Activated naive CD4-positive, alpha-beta T cell treated with Interleukin-2 at 50 U/mL for 16 hours (primary cell): Measurements from ENCODE around the gene MRPS34.

Source experiments
- DNase-seq: peaks from one replicate; pipeline ENCODE4 v3.0.0-alpha.2; 2020

MRPS34 gene

DNA sequence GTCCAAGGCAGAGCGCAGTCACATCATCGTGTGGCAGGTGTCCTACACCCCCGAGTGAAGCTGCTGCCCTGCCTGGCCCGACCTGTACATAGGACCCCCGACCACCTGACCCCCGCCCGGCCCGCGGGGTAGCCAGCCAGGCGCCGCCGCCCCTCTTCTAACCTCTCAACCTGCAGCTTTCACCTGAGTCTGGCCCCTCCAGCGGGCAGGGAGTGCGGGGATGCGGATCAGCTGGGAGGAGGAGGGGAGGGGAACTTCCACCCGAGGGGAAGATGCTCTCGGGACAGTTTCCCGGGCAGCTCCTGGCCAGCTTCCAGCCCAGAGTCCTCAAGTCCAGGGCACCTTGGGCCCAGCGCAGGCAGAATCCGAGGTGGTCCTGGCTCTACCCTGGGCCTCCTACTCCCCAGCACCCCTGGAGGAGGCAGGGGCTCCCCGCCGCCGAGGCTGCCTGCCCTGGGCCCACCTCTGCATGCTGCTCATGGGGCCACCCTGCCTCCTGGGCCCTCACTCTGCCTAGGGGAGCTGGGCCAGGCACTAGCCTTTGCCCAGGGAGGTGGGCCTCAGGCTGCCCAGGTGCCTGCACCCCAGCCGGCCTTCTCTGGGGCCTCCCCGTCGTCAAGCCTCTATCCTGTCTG, 4.0 kb downstream of the MRPS34 start:
- DNase-seq: no peak

DNA sequence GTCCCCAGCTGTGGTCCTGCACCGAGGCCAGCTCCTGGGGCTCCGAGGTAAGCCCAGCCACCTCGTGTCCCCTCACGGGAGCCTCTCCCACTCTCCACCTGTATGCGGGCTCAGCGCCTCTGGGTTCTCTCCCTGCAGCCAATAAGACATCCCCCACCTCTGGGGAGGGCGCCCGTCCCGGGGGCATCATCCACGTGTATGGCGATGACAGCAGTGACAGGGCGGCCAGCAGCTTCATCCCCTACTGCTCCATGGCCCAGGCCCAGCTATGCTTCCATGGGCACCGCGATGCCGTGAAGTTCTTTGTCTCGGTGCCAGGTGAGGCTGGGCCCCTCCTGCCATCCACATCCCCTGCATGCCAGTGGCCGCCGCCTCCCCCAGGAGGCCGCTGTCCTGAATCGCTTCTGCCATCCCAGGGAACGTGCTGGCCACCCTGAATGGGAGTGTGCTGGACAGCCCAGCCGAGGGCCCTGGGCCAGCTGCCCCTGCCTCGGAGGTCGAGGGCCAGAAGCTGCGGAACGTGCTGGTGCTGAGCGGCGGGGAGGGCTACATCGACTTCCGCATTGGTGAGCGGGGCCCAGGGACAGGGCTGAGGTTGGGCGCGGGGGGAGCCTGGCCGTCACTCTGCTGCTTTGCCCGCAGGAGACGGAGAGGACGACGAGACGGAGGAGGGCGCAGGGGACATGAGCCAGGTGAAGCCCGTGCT, 4.7 kb downstream of the MRPS34 start:
- DNase-seq: no peak

DNA sequence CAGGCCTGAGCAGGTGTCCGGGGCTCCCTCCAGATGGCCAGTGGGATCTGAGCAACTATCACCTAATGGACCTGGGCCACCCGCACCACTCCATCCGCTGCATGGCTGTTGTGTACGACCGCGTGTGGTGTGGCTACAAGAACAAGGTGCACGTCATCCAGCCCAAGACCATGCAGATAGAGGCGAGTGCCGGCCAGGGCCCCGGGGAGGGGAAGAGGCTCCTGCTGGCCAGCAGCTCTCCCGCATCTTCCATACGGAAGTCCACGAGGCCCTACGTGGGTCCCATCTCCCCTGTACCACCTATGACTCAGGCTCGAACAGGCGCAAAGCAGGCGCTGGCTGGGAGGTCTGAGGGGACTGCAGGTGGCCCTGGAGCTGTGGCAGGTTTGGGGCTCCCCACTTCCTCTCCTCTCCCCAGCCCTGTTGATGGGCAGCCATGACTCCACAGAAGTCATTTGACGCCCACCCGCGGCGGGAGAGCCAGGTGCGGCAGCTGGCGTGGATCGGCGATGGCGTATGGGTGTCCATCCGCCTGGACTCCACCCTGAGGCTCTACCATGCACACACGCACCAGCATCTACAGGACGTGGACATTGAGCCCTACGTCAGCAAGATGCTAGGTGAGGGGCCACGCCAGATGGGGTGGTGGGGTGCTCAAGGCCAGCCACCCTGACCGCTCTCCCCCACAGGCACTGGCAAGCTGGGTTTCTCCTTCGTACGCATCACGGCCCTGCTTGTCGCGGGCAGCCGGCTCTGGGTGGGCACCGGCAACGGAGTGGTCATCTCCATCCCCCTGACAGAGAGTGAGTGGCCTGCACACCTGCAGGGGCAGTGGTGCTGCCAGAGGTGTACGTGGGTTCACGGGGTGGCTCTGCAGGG, 5.6 kb downstream of the MRPS34 start:
- DNase-seq: no peak

DNA sequence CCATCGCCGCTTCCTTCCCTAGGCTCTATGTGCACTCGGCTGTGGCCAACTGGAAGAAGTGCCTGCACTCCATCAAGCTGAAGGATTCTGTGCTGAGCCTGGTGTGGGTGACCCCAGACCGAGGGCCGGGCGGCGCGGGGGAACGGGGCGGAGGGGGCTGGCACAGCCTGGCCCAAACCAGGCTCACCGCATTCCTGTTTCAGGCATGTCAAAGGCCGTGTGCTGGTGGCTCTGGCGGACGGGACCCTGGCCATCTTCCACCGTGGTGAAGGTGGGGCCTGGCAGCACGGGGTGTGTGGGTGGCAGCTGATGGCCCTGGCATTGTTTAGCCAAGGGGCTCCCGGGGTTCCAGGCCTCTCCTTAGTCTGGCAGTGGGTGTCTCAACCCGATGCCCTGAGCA, 6.2 kb downstream of the MRPS34 start:
- no peak for DNase-seq

DNA sequence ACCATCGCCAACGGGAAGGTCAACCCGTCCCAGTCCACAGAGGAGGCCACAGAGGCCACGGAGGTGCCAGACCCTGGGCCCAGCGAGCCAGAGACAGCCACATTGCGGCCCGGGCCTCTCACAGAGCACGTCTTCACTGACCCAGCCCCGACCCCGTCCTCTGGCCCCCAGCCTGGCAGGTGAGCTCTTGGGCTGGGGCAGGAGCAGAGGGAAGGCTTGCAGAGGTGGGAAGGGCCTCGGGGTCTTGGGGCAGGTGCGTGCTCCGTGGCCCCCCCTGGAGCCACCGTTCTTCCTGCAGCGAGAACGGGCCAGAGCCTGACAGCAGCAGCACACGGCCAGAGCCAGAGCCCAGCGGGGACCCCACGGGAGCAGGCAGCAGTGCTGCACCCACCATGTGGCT, 6.7 kb downstream of the MRPS34 start:
- no peak for DNase-seq

DNA sequence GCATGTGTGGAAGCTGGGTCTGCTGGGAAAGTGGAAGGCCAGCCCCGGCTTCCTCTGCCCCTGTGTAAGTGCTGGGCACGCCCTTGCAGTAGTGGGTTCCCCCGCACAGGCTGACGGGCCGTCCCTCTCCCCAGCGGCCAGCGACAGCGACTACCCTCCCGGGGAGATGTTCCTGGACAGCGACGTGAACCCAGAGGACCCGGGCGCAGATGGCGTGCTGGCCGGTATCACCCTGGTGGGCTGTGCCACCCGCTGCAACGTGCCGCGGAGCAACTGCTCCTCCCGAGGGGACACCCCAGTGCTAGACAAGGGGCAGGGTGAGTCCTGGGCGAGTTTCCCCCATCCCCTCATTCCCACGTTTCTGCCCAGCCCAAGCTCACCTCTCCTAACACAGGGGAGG, 7.1 kb downstream of the MRPS34 start:
- no peak for DNase-seq

DNA sequence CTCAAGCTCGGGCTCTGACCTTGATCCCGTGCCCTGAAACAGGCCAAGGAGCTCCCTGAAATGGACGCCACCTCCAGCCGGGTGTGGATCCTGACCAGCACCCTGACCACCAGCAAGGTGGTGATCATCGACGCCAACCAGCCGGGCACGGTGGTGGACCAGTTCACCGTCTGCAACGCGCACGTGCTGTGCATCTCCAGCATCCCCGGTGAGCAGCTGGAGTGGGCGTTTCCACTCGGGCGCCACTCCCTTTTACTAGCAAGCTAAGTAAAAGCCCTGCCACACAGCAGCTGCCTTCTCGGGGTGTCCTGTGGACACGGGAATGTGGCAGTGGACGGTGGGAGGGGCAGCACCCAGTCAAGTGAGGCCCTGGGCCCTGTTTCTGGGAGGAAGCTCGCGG, 8.0 kb downstream of the MRPS34 start:
- no peak for DNase-seq

DNA sequence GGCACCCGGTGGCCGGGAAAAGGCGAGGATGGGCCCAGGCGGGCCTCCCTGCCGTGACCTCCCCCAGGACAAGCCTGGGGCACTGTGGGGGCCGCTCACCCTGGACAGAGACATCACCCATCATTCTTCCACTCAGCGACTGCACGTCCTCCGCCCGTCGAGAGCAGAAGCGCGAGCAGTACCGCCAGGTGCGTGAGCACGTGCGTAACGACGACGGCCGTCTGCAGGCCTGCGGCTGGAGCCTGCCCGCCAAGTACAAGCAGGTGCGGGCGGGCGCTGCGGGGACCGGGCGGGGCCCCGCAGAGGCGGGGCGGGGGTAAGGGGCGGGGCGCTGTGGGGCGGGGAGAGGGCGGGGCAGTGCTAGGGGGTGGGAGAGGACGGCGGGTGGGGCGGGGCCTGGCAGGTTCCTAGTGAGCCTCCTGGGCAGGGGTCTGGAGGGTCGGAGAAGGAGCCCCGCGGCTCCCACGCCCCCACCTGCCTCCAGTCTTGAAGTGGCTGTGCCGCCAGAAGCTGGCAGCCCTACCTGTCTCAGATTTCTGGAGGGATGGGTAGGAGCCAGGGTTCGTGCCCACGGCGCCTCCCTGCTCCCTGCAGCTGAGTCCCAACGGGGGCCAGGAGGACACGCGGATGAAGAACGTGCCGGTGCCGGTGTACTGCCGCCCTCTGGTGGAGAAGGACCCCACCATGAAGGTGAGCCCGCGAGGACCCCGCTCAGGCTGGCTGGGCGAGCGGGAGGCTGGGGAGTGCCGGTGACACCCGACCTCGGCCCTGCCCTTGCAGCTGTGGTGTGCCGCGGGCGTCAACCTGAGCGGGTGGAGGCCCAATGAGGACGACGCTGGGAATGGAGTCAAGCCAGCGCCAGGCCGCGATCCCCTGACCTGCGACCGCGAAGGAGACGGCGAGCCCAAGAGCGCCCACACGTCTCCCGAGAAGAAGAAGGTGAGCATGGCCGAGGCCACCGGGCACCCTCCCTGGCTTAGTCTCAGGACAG, 9.1 kb downstream of the MRPS34 start:
- no peak for DNase-seq

DNA sequence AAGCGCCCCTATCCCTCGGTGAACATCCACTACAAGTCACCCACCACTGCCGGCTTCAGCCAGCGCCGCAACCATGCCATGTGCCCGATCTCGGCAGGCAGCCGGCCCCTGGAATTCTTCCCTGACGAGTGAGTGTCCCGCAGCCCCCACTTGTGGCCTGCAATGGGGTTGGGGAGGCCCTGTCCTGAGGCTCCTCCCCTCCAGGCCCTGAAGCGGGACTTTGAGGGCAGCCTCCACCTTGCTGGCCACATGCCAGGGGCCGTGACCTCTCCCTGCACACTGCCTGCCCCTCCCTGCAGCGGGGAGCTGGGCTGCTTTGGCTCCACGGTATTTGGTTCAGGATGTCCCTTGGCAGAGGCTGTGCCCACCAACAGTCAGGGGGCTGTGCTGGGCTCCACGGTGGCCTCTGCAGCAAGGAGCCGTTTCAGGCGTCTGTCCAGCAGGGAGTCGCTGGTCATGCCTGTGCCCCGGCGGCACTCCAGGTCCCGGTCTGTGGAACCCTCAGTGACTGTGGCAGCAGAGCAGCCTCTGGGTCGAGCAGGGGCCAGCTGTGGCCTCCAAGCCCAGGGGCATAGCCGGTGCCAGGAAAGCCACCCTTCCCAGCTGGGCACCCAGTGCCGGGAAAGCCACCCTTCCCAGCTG, 9.9 kb downstream of the MRPS34 start:
- DNase-seq: no peak

DNA sequence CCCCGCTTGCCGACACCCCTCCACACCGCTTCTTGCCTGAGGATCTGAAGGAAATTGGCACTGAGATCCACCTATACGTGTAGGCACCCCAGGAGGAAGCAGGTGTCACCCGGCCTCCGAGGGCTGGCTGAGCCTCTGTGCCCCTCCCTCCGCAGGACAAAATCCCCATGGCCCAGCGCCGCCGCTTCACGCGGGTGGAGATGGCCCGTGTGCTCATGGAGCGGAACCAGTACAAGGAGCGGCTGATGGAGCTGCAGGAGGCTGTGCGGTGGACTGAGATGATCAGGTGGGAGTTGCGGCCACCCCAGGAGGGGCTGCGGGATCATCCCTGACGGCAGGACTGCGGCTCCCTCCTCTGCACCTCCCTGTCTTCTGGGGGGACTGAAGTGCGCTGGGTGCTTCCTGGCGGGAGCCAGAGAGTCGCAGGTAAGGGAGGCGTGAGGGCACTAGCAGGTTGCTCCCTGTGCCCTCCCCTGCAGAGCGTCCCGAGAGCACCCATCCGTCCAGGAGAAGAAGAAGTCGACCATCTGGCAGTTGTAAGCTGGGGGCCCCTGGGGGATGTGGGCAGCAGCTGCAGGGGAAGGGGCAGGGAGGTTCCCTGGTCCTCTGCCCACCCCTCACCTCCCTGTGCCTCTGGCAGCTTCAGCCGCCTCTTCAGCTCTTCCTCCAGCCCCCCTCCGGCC, 10.6 kb downstream of the MRPS34 start:
- DNase-seq: no peak

DNA sequence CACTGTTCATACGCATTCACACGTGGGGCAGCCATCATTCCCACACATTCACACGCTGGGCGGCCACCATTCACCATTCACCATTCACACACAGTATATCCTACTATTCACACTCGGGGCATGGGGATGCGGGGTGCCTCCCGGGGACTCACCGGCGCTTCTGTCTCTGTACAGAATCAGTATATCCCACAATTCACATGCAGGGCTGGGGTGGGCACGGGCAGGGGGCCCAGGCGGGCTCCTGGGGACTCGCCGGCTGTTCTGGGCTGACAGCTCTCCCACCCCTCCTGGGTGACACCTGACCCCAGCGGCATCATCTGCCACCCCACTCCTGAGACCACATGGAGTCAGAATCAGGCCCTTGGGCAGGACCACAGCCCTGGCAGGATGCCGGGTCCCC, 11.2 kb downstream of the MRPS34 start:
- DNase-seq: no peak

DNA sequence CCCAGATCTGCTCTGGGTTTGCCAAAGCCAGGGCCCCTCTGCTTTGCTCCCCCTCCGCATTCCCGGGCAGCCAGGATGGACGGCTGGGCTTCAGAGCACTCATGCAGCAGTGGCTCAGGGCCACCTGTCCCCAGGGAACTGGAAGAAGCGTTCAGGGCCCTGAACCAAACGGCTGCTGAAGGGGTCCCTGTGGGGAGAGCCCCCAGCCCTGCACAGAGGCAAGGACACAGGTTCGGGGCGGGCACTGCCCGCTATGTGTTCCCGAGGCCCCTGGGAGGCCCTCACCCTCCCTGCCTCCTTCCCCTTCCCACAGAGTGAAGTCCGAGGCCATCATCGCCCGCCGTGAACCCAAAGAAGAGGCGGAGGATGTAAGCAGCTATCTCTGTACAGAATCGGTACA, 12.0 kb downstream of the MRPS34 start:
- no peak for DNase-seq

DNA sequence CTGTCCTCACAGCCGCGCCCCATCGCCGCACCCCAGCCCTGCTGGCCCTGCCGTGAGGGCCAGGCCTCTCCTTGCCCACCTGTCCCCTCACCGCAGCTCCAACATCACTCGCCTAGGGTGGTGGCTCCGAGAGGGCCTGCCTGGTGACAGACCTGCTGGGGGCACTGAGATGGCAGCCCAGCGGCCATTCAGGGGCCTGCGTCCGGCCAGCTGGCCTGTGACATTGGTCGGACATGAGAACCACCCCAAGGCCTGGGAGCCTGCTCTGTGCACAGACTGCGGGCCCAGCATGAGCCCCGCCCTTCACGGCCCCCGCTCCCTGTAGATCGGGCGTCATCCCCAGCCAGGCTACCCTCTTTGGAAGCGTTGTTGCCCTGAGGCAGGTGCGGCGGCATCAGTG, 13.4 kb downstream of the MRPS34 start:
- DNase-seq: no peak

DNA sequence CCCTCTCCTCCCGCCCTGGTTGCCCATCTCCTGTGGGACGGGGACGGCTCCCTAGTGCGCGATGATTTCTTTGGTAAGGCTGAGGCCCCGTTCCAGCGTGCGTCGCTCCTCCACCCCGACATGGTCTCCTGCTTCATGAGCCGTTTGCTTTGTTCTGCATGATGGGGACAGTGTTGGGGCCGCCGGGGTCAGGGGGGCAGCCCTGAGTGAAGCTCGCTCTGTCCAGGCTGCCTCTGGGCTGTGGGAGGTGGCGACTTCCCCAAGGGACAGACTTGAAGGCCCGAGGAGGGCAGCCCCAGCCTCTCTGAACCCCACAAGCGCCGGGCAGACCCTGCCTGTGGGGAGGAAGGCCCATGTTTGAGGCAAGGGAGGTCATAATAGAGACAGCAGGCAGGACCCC, 14.0 kb downstream of the MRPS34 start:
- DNase-seq: no peak

DNA sequence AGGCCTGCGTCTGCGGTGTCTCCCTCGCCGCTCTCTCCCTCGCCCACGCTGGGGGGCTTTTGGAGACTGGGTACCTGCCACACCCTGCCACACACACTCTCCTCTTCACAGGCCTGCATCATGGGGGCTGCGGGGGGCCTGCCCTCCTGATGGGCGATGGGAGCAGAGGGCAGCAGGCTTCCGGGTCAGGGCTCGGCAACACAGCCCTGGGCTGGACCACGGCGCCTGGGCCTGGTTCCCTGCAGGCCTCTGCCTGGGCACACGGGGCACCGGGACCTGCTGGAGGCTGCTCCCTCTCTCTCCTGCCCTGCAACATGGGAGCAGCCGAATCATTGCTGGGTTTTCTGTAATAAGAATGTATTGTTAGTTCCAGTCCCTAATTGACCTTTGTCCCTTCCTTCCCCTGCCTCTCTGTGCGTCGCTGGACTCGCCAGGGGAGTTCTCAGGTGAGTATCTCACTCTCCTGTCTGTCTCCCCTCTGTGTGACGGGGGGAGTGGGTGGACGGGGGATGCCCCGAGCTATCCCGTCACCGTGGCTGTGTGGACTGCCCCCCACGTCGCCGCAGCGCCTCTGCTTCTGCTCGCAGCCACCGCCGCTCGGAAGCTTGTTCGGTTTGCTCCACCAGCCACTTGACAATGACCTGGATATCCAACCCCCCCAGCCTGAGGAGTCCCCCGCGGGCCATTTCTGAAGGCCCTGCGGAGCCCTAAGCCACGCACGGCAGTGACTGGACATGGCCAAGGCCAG, 15.0 kb downstream of the MRPS34 start:
- DNase-seq: no peak

DNA sequence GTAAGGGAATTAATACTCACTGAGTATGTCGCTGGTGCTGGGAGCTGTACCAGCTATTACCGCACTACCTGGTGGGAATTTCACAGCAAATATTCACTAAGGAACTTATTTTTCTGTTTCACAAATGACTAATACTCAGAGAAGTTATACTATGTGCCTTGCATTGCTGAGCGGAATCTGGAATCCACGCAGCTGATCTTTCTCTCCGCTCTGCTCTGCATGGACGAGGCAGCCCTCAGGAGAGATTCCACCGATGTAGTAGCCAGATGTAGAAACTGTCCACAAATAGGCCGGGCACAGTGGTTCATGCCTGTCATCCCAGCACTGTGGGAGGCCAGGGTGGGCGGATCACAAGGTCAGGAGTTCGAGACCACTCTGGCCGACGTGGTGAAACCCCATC, 18.7 kb downstream of the MRPS34 start:
- DNase-seq: no peak

DNA sequence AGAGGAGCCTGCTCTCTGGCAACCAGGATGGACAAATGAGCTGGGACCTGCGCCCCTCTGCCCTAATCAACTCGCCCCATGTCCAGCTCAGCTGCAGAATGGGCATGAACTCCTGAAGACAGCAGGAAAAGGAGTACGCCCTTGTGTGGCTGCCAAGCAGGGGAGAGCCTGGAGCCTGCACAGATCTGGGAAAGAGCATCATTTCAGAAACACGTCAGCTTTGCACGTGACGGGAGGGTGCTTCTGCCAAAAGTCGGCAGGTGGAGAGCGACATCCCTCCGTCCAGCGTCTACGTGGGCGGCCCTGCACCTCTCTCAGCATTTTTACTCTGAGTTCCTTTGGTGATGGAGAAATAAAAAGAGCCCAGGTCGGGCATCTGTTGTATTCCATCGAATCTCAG, 20.1 kb downstream of the MRPS34 start:
- DNase-seq: no peak

DNA sequence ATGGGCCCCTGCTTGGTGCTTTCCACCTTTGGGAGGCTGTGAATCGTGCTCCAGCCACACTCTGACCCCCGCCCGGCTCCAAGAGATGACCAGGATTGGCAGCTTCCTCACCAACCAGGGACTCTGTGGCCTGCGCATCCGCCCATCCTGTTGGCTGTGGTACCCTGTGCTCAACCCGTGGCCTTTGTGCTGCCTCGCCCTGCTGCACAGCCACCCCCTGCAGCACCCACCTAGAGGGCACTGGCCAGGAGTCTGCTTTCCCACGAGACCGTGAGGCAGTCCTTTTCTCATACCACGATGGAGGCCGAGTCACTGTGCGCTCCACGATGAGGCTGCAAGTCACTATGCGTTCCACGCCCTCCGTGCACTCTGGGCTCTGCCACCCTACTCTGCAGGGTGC, 21.0 kb downstream of the MRPS34 start:
- DNase-seq: no peak

DNA sequence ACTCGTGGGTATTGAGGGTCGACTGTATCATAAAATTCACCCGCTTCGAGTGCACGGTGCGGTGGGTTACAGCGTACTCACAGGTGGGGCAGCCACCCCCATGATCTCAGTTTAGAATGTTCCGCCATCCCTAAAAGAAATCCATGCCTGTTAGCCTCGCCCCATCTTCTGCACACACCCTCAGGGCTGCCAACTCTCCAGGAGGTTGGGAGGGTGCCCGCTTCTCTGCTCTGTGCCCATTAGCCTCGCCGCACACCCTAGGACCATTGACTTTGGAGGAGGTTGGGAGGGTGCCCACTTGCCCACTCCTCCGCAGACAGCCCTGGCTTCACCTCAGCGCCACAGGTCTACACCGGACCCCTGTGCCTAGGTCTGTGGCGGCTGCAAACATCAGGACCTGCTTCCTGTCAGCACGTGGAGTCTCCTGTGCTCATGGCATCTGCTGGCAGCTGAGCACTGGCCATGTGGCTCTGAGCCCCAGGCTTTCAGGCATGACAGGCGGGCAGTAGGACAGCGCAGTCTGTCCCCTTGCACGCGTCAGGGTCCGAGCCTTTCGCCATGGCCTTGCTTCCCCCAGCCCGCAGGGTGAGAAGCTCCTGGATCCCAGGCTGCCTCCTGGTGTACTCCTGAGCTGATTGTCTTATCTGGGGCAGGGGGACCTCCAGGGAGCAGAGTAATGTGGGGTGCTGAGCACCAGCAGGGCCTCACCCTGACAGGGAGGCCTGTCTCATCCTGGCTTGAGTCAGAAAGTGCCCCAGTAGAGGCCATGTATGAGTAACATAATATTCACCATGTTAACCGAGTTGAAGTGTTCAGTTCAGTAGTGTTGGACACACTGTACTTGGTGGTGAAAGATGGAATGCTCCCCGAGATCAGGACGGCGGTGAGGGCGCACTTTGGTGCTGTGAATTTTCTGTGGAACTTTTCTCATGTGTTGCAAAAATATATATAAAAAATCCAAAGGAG, 23.5 kb downstream of the MRPS34 start:
- DNase-seq: no peak

DNA sequence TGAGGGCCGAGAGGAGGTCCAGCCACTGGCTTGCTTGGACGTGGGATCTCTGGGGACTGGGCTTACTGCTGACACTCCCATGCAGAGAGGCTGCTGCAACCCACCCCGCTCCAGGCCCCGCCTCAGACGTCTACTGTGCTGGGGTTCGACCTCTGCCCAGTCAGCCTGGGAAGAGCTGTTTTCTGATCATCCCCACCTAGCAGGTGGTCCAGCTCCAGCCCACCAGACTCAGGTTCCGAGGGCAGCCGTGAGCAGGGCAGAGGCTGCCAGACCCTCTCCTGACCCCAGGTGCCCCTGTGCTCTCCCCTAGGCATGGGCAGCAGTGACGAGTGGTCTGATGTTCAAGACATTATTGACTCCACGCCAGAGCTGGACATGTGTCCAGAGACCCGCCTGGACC, 25.0 kb downstream of the MRPS34 start:
- no peak for DNase-seq
